ENCODE measurements around the gene LDHB. TPM values are rescaled to one million over a fixed set of nuclear protein-coding genes. Genes with fewer than 3 reads are reported as not detected.
"Not testable (repeated sequence)": the region's sequence is repeated elsewhere in the genome, so short reads cannot be mapped to it uniquely, and the experiment has no call there.

LDHB gene
- polyA plus RNA-seq (ENCODE audit: insufficient read length) = 1,582 TPM
- long read RNA-seq, donor 1, transcript LDHB-201 (8 exons, 1,303 nt) = major isoform, 497 of 1,080 reads
- long read RNA-seq, donor 1, transcript LDHB-210 (2 exons, 544 nt) = minor isoform, 7 of 1,080 reads
- long read RNA-seq, donor 1, transcript LDHB-206 (3 exons, 678 nt) = minor isoform, 45 of 1,080 reads
- long read RNA-seq, donor 1, transcript LDHB-209 (2 exons, 672 nt) = minor isoform, 35 of 1,080 reads
- long read RNA-seq, donor 1, partial matches to known transcripts = 478 of 1,080 reads
- long read RNA-seq, donor 1, other reads (novel, unspliced or antisense) = 14 of 1,080 reads
- long read RNA-seq, donor 2, transcript LDHB-209 (2 exons, 672 nt) = minor isoform, 22 of 746 reads
- long read RNA-seq, donor 2, transcript LDHB-206 (3 exons, 678 nt) = minor isoform, 52 of 746 reads
- long read RNA-seq, donor 2, transcript LDHB-201 (8 exons, 1,303 nt) = major isoform, 533 of 746 reads
- long read RNA-seq, donor 2, partial matches to known transcripts = 122 of 746 reads
- long read RNA-seq, donor 2, other reads (novel, unspliced or antisense) = 11 of 746 reads
- long read RNA-seq, donor 3, transcript LDHB-209 (2 exons, 672 nt) = minor isoform, 18 of 601 reads
- long read RNA-seq, donor 3, transcript LDHB-206 (3 exons, 678 nt) = minor isoform, 38 of 601 reads
- long read RNA-seq, donor 3, transcript LDHB-201 (8 exons, 1,303 nt) = major isoform, 432 of 601 reads
- long read RNA-seq, donor 3, partial matches to known transcripts = 96 of 601 reads
- long read RNA-seq, donor 3, other reads (novel, unspliced or antisense) = 13 of 601 reads
- long read RNA-seq, donor 4, transcript LDHB-209 (2 exons, 672 nt) = minor isoform, 21 of 95 reads
- long read RNA-seq, donor 4, transcript LDHB-206 (3 exons, 678 nt) = minor isoform, 20 of 95 reads
- long read RNA-seq, donor 4, transcript LDHB-201 (8 exons, 1,303 nt) = major isoform, 32 of 95 reads
- long read RNA-seq, donor 4, partial matches to known transcripts = 21 of 95 reads
- long read RNA-seq, donor 4, other reads (novel, unspliced or antisense) = 0 of 95 reads
- long read RNA-seq, donor 5, transcript LDHB-209 (2 exons, 672 nt) = minor isoform, 24 of 1,424 reads
- long read RNA-seq, donor 5, transcript LDHB-201 (8 exons, 1,303 nt) = major isoform, 1,068 of 1,424 reads
- long read RNA-seq, donor 5, transcript LDHB-210 (2 exons, 544 nt) = minor isoform, 6 of 1,424 reads
- long read RNA-seq, donor 5, transcript LDHB-206 (3 exons, 678 nt) = minor isoform, 57 of 1,424 reads
- long read RNA-seq, donor 5, partial matches to known transcripts = 247 of 1,424 reads
- long read RNA-seq, donor 5, other reads (novel, unspliced or antisense) = 21 of 1,424 reads
- long read RNA-seq, donor 6, transcript LDHB-201 (8 exons, 1,303 nt) = major isoform, 530 of 1,050 reads
- long read RNA-seq, donor 6, transcript LDHB-209 (2 exons, 672 nt) = minor isoform, 27 of 1,050 reads
- long read RNA-seq, donor 6, transcript LDHB-206 (3 exons, 678 nt) = minor isoform, 34 of 1,050 reads
- long read RNA-seq, donor 6, transcript LDHB-210 (2 exons, 544 nt) = minor isoform, 6 of 1,050 reads
- long read RNA-seq, donor 6, partial matches to known transcripts = 437 of 1,050 reads
- long read RNA-seq, donor 6, other reads (novel, unspliced or antisense) = 16 of 1,050 reads
- long read RNA-seq, donor 7, transcript LDHB-206 (3 exons, 678 nt) = minor isoform, 64 of 1,086 reads
- long read RNA-seq, donor 7, transcript LDHB-201 (8 exons, 1,303 nt) = major isoform, 775 of 1,086 reads
- long read RNA-seq, donor 7, transcript LDHB-210 (2 exons, 544 nt) = minor isoform, 15 of 1,086 reads
- long read RNA-seq, donor 7, transcript LDHB-209 (2 exons, 672 nt) = minor isoform, 33 of 1,086 reads
- long read RNA-seq, donor 7, partial matches to known transcripts = 182 of 1,086 reads
- long read RNA-seq, donor 7, other reads (novel, unspliced or antisense) = 16 of 1,086 reads
- long read RNA-seq, donor 8, transcript LDHB-206 (3 exons, 678 nt) = minor isoform, 21 of 347 reads
- long read RNA-seq, donor 8, transcript LDHB-209 (2 exons, 672 nt) = minor isoform, 9 of 347 reads
- long read RNA-seq, donor 8, transcript LDHB-201 (8 exons, 1,303 nt) = major isoform, 260 of 347 reads
- long read RNA-seq, donor 8, partial matches to known transcripts = 46 of 347 reads
- long read RNA-seq, donor 8, other reads (novel, unspliced or antisense) = 6 of 347 reads

DNA sequence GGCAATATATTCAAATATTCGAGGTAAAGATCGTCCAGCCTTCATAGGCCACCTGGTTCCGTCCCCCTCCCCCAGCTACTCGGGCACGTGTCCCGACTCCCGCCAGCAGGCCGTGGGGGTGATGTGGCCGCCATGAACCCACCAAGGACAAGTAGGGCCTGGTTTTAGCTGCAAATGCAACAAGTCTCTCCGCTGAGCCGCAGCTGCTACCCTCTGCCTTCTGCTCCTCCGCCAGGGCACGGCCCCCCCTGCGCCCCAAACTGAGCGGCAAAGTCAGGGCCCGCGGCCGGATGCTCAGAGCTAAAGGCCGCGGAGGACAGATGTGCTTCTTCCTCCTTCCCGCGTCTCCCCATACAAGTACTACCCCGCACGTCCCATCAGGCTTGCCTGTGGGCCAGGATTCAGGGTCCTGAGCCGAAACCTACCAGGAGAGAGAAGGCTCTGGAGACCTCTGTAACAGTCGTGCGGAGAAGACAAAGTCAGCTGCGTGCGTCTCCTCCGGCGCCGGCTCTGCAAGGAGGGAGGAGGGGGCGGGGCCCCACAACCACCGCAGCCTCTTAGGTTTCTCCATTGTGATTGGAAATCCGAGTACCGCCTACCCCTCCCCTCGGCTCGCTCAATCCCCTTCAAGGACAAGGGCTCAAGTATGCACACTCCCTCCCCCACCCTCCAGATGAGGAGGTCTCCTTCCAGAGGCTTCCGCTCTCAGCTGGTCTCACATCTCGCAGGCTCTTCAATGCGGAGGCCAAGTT, at the start of gene LDHB:
TSS of gene LDHB (minus strand) at position 517 of the 752 bp plus-strand sequence. CDS start 3,171 bp downstream, outside the sequence.
- DNase-seq = peak; percentile 97

DNA sequence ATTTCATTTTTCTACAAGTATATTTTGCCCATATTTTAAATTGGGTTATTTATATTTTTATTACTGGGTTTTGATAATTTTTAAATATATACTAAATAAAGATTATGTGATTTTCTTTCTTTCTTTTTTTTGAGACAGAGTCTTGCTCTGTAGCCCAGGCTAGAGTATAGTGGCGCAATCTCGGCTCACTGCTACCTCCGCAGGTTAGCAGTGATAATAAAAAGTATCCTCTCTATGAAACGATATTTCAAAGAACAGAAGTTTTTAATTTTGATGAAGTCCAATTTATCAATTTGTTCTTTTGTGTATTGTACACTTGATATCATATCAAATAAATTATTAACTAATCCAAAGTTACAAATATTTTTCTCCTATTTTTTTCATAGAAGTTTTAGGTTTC, 47.2 kb upstream of the LDHB start:
- DNase-seq = no peak

DNA sequence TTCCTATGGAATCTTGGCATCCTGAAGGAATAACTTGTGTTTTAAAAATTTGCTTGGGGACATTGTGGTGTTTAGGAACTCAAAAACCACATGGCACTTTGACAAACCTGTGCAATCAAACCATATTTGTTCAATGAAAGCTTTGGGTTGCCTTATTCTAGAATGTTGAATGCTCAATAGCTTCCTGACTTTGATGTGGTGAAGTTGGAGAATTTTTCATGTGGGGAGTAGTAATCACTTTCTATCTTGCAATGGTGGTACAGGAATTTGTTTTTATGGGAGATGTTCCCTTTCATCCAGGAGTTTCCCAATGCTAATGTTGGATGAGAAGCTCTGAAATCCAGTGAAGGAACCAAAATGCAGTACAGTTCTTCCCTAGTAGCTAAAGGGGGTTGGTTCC, 42.2 kb upstream of the LDHB start:
- no peak for DNase-seq

DNA sequence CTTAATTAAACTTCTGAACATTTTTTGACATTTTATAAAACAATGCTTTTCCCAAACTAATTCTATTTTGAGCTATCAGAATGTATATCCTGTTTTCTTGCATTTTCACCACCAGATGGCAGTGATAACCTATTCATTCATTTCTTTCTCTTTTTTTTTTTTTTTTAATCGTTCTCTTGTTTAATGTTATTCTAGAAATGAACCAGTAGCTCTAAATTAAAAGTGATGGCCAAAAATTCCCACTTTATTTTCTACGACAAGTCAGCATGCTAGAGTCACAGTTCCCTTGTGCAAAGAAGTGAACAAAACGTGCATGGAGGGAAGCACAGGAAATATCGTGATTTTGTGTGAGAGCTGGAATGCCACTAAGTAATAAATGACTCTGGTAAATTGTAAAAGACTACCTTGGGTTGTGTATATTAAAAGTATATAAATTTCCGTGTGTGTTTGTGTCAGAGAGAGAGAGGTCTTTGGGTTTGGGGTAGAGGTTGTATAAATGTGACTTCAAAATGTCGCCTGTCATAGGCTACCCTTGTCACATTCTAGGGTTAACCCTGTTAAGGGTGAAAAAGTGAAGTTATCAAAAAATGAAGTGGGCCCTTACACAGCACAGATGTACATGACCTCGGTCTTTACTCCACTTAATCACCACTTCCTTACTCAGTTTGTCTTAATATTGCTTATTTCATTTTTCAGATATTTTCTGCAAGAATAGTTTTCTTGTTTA, 40.4 kb upstream of the LDHB start:
- no peak for DNase-seq

DNA sequence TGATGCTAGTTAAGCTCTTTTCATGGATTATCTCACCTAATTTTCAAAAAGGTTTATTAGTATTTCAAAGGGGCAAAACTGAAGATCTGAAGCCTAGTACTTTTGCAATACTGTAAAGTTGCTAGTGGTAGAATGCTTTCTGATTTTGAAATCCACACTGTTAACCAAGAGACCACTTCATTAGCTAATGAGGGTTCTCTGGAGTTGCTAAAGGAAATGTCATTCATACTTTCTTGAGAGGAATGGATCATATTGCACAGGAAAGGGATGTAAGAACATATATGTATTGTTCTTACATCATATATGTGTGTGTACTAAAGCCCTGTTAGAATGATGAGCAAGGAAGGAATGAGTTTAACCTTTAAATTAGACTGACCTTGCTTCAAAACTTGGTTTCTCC, 39.0 kb upstream of the LDHB start:
- no peak for DNase-seq

DNA sequence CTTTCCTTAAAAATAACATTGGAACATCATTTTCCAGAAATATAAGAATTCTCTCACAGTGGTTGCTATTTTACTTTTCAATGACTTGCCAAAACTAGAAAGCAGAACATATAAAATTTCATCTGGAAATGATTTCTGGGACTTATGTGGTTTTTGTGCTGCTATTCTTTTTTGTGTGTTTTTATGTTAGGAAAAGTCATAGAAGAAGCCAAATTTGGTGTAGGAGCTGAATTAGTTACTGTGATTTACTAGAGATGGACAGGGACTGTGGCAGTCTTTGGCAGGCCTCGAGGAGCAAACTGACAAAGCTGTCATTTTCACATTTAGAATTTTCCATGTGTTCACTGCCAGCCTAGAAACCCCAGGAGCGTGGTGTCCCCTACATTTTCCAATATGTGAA, 38.3 kb upstream of the LDHB start:
- DNase-seq = no peak

DNA sequence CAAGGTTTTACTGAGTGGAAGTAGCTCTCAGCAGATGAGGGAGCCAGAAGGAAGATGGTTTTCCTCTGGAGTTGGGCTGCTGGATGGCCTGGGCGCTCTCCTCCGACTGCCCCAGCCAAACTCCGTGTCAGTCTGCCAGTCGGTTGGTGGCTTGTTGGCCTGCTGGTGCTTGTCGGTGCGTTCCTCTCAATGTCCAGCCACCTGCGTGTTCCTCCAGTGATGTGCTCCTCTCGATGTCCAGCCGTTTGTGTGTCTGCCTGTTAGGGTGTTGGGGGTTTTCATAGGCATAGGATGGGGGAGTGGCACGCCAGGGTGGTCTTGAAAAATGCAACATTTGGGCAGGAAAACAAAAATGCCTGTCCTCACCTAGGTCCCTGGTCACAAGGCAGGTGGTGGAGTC, 37.0 kb upstream of the LDHB start:
- no peak for DNase-seq

DNA sequence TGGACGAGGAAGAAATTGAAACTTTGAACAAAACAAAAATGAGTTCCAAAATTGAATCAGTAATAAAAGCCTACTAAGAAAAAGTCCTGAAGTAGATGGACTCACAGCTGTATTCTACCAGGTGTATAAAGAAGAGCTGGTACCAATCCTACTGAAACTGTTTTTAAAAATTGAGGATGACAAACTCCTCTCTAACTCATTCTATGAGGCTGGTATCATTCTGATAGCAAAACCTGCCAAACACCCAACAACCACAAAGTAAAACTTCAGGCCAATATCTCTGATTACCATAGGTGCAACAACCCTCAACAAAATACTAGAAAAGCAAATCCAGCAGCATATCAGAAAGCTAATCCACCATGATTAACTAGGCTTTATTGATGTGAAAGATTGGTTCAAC, 33.9 kb upstream of the LDHB start:
- no peak for DNase-seq

DNA sequence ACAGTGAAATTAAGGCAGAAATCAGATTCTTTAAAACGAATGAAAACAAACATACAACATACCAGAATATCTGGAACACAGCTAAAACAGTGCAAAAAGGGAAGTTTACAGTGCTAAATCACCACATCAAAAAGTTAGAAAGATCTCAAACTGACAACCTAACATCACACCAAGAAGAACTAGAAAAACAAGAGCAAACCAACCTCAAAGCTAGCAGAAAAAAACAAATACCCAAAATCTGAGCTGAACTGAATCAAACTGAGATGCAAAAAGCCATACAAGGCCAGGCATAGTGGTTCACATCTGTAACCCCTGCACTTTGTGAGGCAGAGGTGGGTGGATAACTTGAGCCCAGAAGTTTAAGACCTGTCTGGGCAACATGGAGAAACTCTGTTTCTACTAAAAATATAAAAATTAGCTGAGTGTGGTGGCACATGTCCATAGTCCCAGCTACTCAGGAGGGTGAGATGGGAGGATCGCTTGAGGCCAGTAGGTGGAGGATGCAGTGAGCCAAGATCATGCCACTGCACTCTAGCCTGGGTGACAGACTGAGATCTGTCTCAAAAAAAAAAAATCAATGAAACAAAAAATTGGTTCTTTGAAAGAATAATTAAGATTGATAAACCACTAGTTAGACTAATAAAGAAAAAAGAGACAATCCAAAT, 33.2 kb upstream of the LDHB start:
- no peak for DNase-seq

DNA sequence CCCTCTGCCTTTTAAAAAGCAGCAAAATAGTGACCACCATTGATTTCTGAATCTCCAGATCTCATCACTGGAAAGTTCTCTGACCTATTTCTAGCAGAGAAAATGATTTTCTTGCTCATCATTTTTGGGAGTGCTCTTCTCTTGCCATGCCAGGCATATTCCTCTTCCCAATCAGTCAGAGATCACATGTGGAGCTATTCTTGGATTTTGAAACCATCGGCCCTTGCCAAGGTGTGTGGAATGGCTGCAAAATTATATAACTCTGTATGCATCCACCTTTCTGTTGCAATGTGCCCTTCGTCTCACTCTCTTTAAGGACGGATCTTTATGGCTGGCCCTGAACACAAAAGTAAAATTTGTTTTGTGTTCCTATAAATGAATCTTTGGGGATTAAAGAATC, 25.5 kb upstream of the LDHB start:
- DNase-seq = no peak

DNA sequence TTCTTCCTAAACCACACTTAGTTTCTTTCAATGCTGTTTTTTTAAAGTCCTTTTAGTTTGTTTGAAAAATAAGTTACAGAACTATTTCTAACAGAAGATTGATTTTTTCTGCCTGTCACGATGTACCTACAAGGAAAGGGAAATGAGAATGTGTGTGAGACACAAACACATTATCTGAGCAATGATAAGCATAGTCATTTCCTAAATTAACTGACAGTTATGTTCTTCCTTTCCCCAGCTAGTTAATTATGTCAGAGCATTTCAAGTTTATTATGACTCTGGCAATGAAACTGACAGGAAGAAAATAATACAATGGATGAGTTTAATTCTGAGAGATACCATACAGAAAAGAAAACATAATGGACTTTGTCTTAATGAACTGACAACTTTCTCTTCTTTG, 21.3 kb upstream of the LDHB start:
- DNase-seq = no peak

DNA sequence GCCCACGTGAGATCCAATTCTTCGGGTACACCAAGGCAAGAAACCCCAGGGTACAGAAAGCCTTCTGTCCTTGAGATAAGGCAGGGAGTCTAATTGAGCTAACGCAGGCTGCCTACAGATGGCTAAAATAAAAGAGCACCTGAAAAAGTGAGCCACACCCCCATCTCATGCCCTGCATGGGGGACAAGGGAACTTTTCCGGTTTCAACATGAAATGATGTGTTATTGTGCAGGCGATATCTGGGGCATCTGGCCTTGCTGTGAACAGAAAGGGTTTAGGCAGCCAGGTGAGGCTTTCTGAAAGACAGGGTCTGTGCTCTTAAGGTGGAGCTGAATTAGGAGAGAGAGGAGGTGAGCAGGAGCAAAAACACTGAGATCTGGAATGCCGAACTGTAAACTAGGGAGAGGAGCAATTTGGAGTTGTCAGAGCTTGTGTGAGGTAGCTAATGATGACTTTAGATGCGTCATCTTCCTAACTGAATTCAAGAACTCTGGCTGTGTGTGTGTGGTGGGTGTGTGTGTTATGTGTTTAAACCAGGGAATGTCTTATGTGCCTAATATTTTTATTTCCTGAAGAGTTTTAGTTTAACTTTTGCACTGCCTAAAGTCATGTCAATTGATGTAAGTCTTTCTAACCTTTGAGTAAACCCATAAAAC, 20.1 kb upstream of the LDHB start:
- DNase-seq = no peak

DNA sequence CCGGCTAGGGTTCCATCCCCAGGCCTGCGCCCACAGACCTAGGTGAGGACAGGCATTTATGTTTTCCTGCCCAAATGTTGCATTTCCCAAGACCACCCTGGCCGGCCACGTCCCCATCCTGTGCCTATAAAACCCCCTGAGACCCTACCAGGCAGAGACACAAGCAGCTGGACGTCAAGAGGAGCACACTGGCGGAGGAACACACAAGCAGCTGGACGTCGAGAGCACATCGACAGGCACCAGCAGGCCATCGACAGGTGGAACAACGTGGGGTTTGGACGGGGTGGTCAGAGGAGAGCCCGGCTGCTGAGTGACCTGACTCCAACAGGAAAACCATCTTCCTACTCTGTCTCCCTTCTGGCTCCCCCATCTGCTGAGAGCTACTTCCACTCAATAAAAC, 19.6 kb upstream of the LDHB start:
- no peak for DNase-seq

DNA sequence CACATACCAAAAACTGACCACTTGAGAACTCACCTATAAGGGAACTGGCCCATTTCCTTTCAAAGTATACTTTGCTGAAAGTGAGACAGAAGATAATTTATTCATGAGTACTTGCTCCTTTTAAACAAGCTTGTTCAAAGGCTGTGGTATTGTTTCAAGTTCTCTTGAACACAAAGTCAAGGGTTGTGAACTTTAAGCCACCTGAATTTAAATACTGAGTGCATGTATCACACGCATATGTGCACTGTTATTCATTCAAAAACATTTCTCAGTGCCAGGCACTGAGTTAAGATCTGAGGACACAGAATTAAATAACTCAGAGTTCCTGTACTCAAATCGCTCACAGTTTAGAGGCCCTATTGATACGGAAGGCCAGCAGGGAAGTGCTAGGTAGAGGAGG, 19.1 kb upstream of the LDHB start:
- DNase-seq = no peak

DNA sequence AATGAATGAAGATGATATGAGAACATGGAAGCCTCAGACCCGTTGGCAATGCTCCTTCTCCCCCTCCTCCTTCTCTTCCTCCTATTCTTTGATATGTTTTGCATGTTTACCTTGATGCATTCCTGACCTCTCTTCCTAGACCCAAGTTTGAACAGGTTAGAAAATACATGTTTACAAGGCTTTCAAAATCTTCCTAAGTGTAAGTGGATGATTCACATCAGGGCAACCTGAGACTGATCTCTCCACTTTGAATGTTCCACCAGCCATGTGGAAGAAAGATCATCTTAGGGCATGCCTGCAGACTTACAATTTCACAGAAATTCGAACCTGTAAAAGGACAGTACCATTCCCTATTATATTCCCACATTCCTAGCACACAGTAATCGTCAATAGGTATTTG, 18.0 kb upstream of the LDHB start:
- DNase-seq = no peak

DNA sequence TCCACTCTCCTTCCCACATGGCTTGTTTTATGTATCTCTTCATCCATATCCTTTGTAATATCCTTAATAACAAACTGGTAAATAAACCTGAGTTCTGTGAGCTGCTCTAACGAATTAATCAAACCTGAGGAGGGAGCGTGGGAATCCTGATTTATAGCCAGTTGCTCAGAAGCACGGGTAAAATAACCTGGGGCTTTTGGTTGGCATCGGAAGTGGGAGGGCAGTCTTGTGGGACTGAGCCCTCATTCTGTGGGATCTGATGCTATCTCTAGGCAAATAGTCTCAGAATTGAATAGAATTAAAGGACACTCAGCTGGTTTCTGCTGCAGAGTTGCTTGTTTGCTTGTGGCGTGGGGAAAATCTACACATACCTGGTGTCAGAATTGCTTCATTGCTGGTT, 17.5 kb upstream of the LDHB start:
- DNase-seq = no peak

DNA sequence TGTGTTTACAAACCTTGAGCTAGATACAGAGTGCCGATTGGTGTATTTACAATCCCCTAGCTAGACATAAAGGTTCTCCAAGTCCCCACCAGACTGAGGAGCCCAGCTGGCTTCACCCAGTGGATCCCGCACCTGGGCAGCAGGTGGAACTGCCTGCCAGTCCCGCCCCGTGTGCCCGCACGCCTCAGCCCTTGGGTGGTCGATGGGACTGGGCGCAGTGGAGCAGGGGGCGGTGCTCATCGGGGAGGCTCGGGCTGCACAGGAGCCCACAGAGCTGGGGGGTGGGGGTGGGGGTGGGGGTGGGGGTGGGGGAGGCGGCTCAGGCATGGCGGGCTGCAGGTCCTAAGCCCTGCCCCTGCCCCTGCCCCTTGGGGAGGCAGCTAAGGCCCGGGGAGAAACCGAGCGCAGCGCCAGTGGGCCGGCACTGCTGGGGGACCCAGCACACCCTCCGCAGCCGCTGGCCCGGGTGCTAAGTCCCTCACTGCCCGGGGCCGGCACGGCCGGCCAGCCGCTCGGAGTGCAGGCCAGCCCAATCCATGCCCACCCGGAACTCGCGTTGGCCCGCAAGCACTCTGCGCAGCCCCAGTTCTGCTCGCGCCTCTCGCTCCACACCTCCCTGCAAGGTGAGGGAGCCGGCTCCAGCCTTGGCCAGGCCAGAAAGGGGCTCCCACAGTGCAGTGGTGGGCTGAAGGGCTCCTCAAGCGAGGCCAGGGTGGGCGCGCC, 16.3 kb upstream of the LDHB start:
- not testable (repeated sequence) for DNase-seq

Data from left kidney (tissue), 8 donors.